ENCODE results near the gene FLRT2.

FLRT2 gene

DNA sequence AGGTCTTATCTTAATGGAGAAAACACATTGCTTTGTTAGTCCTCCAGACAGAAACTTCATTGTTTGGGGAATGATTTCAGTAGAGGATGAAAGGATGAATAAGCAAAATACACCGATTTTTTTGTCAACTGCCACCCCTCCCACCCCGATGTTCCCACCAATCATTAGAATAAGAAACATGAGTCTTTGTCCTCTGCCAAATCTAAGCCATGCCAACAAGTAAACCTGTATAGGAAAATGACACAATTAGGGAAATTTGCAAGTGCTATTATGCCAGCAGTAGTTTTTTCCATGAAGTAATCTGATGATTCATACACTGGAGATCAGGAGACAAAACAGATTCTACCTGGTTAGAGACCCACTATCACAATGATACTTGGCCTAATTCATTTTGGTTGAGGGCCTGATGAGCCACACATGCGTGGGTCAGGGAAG, 35.9 kb downstream of the FLRT2 start:
- DNase-seq, result no peak

DNA sequence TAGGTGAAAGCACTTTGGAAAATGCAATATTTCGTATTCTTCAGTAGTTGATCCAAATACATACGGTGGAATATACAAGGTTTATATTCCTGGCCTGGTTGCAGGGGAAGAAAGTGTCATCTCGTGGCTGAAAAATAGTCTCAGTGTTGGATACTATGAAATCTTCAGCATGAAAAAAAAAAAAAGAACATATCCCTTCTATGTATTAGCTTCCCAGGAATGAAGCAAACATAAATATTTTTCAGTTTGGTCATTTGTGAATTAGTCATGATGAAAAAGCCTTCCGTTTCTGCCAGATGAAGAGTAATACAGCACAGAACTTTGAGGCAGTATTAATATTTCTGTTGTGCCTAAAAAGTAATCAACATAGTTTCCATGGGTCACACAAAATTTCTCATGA, 36.7 kb downstream of the FLRT2 start:
- DNase-seq, result no peak

DNA sequence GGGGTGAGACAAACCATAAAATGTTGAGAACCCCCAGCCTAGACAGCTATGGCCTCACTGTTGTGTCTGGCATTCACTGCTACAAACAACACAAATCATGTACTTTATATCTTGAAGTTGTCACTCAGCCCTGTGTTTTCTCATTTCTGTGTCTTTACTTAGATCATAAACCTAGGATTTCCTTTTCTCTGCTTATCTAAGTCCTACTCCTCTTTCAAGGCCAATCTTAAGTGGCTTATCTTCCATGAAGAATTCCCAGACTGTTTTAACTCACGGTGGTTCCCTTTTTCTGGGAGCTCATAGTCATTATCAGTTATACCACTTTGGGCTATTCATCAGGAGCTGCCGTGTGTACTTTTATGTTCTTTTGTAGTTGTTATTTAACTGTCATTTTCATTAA, 42.1 kb downstream of the FLRT2 start:
- DNase-seq, result no peak

DNA sequence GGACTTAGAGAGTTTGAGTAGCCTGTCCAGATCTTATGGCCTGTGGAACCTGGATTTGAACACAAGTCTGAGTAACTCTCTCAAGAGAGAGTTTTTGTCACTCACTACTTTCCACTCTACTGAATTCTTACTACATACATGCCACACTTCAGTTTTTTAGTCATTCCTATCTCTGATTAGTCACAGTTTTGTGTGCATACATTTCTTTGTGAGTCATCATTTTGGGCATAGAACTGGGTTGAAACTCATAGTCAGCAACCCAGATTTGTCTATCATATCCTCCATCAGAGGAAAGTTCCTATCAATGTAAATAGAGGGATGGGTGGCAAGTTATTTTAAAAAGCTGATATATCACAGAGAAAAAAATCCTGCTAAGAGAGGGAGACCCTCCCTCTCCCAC, 42.9 kb downstream of the FLRT2 start:
- DNase-seq, result no peak

GRCh38 chr14:85573406-85573805, 43.5 kb downstream of the FLRT2 start:
- DNase-seq, result no peak

DNA sequence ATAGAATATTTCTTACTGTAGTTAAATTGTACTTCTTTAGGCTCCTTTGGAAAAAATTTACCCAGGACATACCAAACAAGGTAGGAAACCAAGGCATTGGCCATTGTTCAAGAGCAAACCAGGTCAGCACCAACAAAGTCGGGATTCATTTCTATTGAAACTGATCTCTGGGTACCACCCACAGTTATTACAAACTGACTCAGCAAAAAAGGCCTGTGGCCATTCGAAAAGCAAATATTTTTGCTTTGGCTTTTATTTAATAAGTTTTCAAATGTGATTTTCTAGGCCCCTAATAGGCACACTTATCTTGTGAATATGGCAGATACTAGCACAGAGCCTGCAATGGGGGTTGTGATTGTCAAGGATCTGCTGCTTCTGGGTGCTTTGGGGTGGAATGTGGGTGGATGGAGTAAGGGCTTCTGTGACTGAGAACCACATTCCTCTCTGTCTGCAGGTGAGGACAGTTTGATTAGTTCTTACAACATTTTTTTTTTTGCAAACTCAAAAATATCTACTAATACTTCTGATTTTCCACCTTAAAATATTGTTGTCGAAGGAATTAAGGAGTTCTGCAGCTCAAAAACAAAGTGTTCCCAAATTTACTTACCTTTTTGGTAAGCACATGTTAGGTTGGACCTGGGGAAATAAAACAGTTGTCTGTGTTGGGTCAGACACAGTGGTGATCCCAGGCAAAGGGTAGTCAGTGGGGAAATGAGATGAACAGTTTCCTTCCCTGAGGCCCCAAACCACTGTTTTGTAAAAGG, 45.1 kb downstream of the FLRT2 start:
- no peak for DNase-seq

- DNase-seq, result no peak
Measured at GRCh38 chr14:85575617-85575898, 45.6 kb downstream of the FLRT2 start.

GRCh38 chr14:85576218-85576617, 46.3 kb downstream of the FLRT2 start:
- DNase-seq, result no peak

DNA sequence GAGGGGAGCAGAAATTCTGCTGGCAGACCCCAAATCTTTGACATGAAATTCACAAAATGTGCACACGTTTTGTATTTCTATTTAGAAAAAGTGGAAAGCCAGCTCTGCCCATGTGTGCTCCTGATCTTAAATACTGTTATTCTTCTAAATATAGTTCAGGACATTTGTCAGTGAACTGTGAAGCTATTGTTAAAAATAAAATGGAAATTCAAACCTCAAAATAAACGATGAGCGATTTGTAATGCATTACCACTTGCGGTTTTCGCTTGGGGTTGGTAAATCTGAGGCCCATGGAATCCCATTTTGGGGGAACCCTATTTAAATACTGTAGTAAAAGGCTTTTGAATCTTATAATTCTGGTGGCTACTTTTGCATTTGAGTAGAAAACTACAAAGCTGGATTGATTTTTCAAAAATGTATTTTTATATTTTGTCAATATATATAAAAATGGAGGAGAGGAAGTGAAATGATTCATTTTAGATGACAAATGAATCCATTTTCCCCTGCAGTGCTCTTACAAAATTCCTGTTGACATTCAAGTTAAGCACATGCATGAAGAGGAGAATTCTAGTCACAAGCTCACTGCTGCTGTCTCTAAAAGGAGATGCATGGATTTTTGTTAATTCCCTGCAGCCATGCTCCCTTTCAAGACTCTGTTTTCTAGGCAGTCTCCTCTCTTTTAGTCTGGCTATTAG, 47.1 kb downstream of the FLRT2 start:
- no peak for DNase-seq

DNA sequence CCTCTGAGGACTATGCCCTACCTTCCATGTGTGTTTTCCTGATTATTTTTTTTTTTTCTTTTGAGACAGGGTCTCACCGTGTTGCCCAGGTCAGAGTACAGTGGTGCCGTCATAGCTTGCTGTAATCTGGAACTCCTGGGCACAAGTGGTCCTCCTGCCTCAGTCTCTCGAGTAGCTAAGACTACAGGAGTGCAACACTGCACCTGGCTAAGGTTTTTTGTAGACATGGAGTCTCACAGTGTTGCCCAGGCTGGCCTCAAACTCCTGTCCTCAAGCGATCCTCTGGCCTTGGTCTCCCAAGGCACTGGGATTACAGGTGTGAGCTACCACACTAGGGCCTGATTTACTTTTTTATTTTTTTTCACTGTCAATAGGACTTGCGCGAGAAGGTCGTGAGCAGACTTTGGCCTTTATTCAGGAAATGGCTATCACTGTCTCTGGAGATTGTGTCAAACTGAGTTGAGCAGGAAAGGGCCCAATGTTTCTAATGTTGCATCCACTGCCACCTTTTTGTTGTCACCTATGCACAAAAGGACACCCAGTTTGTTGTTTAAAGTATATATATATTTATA, 47.7 kb downstream of the FLRT2 start:
- DNase-seq, result no peak

GRCh38 chr14:85578357-85578756, 48.4 kb downstream of the FLRT2 start:
- no peak for DNase-seq

- DNase-seq, result no peak
Measured at GRCh38 chr14:85578930-85579329, 49.0 kb downstream of the FLRT2 start.

DNA sequence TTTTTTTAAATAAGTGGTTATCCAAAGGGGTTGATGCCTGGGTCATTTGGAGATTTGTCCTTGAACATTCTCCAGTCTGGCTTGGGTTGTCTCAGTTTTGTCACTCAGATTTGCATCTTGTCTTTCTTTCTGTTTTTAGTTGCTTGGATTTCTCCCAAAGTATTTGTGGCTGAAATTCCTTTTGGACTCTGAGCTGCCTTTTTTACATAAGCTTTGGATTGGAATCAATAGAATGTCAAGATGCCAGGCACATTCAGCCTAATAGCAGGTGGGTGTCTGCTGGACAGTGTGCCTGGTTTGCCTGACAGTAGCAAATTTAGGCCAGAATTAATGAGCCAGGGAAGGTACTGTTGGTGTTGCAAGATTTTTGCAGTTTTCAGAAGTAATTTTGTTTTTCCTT, 50.0 kb downstream of the FLRT2 start:
- no peak for DNase-seq

DNA sequence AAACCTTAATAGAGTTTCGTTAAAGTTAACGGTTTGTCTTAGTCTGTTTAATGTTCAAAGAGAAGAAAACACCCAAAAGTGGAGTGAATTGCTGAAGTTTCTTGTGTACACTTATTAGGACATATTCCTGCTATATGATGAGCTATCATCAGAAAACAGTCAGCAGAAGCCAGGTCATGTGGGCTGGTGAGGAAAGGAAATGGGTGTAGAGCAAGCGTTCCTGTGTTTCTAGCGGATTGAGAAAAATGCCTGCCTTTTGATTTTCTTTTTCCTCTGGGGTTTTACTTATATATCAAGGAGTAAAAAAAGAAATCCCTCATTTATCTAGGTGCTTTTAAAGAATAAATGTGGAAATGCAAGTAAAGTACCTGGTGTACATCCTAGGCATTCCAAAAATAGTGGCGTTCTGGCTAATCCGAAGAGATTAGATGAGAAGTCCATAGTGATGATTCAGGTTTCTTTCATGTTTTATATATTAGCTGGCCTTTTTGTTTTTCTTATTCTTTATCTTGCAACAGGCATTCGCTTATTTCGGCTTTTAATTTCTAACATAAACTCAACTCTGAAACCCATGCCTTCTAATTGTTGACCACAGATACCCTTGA, 50.7 kb downstream of the FLRT2 start:
- no peak for DNase-seq

- DNase-seq, result no peak
Measured at GRCh38 chr14:85581691-85582090, 51.7 kb downstream of the FLRT2 start.

- no peak for DNase-seq
Measured at GRCh38 chr14:85583380-85583779, 53.4 kb downstream of the FLRT2 start.

DNA sequence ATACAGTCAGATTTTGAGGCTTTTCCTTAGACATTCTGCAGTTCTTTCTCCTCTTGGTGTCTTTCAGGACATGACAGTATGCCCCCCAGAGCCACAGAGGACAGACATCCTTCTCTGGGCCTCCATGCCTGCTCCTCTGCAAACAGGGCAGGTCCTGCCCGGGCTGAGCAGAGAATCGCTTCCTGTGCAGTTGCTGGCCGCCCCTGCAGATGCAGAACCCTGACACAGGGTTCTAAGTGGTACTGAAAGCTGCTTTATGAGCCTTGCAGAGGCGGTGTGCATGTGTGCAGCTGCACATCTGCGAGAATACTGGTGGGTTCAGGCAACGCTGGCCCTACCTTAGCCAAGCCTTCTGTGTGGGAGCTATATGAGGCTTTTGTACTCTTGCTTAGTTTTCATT, 54.5 kb downstream of the FLRT2 start:
- no peak for DNase-seq

DNA sequence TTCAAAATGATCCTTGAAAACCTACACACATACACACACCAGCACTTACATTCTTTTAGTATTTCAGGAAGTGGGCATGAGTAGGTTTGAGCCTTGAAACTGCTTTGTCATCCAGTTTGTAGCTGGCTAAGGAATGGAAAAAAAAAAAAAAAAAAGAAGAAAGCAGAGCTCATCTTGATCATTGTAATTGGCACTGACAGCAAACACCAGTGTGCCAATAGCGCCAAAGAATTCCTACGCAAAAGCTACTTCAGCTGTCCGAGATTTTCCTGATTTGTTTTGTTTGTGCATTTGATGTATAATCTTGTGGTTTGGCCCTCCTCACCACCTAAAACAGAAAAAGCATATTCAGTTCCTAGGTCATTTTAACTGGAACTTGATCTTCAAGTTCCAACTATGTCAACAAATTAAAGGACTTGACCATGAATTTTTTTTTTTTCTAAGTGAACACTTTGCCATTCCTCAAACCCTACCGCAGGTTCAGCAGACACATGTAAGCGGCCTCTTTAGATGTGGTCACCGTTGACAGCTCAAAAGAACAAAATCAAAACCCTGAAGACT, 57.3 kb downstream of the FLRT2 start:
- no peak for DNase-seq

DNA sequence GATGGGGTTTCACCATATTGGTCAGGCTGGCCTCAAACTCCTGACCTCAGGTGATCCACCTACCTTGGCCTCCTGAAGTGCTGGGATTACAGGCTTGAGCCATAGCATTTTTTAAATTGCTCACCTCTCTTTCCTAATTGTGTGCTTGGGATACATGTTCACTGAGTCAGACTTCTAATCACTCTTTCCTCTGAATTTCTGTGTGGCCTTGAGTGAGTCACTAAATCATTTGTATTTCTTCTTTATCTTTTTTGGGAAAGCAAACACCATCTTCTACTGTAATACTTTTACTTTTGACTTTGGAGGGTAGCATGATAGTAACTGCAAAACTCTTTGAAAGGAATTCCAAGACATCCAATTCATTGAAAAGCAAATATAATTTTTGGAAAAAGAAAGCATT, 60.8 kb downstream of the FLRT2 start:
- DNase-seq, result no peak

DNA sequence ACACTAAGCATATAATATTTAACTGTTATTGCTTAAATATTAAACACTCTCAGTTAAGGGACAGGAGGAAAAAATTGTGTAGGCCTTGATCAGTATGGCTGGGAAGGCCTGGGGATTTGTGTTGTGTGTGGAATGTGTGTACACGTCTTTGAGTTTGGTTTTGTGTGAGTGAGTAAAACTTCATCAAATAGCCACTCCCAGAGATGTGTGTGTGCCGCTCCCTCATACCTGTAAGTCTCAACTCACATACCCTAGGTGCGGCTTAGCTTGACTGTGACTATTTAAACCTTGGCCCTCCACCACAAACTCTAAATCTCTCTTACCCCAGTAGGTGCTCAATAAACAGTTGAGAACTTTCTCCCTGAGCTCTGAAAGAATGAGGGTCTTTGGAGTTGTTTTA, 64.3 kb downstream of the FLRT2 start:
- DNase-seq, result no peak

- DNase-seq, result no peak
Measured at GRCh38 chr14:85595981-85596380, 66.0 kb downstream of the FLRT2 start.

DNA sequence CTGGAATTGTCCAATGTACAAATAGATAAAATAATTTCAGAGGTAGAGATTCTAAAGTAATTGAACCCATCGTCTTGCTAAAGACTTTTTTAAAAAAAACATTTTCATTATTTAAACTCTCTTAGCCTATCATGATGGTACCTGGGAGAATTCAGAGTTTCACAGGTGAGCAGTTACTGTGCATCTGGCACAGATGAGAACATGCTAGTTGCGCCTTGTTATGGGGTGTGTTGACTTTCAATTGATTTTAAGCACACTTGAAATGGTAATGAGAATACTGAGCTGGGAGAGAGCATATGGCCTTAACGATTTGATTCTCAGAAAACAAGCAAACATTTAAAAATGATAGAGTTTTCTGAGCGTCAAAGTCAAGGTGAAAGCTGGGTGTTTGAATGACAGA, 66.6 kb downstream of the FLRT2 start:
- DNase-seq, result no peak

- DNase-seq, result no peak
Measured at GRCh38 chr14:85597701-85598100, 67.8 kb downstream of the FLRT2 start.

- no peak for DNase-seq
Measured at GRCh38 chr14:85599939-85600338, 70.0 kb downstream of the FLRT2 start.
